SKM-1 treated with dmso at 0.1 percent for 144 hours (cell line): ENCODE measurements around the gene FZD7.
A peak's percentile ranks its signal among the peaks of the same experiment; 100 is the strongest.

Source experiments
- DNase-seq: peaks from one replicate; lab custom pipeline; 2025; ENCODE audit not compliant: unreplicated experiment; lab: John Stamatoyannopoulos, UW

FZD7 gene

GRCh38 chr2:202009581-202009980, 24.1 kb upstream of the FZD7 start:
- no peak for DNase-seq

GRCh38 chr2:202014318-202014717, 19.3 kb upstream of the FZD7 start:
- DNase-seq: no peak

DNA sequence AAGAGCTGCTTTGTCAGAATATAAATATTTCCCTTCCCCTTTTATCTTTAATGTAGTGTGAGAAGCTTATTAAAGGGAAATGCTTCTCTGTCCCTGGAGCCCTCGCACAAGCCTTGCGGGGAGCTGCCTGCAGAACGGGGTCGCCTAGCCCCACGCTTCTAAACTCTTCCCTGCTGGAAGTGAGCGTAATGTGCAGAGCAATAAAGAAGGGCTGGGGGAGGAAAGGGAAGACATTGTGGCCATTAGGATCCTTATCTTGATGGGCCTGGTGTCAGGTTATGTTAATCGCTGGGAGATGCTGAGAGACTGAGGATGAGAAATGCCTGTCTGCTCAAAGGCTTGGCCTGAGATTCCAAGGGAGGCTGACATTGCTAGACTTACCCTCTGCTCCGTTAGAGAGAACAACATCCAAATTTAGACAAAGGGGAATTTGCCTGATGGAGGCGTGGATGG, 18.9 kb upstream of the FZD7 start:
- no peak for DNase-seq

DNA sequence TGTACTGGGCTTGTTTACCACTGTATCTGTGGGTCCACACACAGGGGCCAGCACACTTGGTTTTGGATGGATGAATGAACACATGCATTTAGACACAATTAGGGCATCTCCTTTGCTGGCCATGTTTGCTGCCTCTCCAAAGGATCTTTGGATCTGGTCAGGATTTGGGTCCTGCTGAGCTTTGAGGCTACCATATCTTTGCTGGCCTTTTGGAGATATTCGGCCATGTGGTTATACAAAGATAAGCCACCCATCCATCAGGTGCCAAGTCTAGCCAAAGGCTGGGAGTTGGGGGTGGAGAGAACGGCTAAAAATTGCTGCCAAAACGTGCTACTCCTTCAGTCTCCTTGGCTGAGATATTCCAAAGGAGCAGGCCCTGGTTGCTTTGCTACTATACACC, 18.2 kb upstream of the FZD7 start:
- DNase-seq: no peak

DNA sequence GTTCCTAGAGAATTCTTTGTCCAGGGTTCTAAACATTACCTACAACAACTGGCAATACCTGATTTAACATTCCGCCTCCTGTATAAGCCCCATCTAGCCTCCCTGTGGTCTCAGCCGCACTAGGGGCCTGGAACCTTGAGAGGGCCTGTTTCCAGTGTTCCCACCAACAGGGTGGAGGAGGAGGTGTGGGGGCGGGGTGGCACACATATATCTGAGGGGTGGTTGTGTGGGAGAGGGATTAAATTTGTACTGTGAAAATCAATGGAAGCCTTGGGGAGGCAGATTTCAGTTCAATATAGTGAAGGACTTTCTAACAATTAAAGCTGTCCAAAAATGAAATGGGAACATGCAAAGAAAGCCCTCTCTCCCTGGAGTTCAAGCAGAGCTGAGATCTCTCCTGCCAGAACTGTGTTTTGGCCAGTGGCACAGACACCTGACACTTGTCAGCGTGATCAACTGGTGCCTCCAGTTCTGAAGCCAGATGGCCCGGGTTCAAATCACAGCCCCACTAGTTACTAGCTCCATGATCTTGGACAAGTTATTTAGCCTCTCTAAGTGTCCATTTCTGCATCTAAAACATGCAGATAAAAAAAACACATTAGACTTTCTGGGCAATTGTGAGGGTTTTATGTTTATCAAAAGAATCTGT, 17.0 kb upstream of the FZD7 start:
- no peak for DNase-seq

DNA sequence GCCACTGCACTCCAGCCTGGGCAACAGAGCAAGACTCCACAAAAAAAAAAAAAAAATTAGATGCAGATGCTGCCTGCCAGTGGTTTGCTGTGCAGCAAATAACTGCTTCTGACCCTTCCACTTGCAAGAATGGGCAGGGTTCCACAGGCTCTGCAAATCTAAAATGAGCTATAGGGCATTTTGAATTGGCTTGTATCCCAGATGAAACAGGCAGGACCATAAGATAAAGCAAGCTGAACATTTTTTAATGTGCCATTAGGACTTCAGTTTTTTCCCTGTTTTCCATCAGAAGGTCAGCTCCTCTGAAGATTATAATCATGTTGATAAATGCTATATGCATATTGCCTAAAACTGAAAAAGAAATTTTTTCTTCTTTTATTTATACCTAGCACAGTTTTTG, 15.7 kb upstream of the FZD7 start:
- no peak for DNase-seq

DNA sequence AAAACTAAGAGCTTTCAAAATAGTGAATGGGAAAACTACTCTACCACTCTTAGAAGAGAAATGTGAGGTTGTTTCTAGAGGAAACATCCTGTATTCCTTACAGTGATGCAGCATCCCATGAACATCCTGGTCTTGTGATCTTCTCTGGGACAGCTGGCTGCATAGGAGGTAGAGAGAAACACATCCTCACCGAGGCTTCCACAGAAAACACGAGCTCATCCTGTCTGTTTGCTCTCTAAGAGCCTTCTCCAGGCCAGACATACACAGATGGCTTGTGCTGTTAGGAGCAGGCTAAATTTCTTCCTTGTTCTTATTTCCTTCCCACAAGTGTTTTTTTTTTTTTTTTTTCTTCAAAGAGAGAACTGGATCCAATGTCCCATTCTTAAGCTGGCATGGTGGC, 14.7 kb upstream of the FZD7 start:
- DNase-seq: no peak

- DNase-seq: no peak
Observed at GRCh38 chr2:202019689-202020450, 13.8 kb upstream of the FZD7 start.

- no peak for DNase-seq
Observed at GRCh38 chr2:202022755-202023154, 10.9 kb upstream of the FZD7 start.

- DNase-seq: no peak
Observed at GRCh38 chr2:202023198-202023903, 10.3 kb upstream of the FZD7 start.

- no peak for DNase-seq
Observed at GRCh38 chr2:202023904-202024266, 9.8 kb upstream of the FZD7 start.

- no peak for DNase-seq
Observed at GRCh38 chr2:202024871-202025270, 8.8 kb upstream of the FZD7 start.

GRCh38 chr2:202025816-202026215, 7.8 kb upstream of the FZD7 start:
- DNase-seq: no peak

DNA sequence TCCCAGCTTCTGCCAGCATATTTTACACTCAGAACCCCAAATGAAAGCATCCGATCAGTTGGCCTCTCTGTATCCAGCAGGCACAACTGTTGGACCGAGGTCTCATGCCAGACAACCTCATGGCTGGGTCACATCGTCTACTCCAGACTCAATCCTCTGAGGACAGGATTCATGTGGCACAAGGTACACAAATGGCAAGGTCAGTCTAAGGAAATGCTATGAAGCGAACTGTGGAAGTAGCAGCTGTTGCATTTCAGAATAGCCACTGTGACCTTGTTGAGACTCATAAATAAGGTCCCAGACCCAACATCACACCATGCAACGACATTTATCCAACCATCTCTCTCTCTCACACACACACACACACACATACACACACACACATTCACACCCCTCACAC, 7.1 kb upstream of the FZD7 start:
- DNase-seq: no peak

DNA sequence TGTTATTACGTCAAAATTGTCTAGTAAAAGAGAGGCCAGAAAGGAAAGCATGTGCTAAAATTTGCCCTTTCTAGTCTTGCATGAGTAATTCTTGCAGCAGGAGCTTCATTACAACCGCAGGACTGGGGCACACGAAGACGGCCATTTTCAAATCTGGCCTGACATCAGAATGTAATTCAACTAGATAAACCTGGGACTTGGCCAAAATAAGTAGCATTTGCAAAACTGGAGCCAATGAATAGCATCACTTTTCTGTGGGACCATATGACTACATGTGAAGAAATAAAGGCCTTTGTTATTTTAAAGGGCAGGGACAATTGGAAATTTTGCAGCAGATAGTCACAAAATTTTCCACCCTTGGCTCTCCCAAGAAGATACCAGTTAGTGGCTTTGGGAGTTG, 3.0 kb upstream of the FZD7 start:
- DNase-seq: no peak

- no peak for DNase-seq
Observed at GRCh38 chr2:202031246-202031951, 2.3 kb upstream of the FZD7 start.

DNA sequence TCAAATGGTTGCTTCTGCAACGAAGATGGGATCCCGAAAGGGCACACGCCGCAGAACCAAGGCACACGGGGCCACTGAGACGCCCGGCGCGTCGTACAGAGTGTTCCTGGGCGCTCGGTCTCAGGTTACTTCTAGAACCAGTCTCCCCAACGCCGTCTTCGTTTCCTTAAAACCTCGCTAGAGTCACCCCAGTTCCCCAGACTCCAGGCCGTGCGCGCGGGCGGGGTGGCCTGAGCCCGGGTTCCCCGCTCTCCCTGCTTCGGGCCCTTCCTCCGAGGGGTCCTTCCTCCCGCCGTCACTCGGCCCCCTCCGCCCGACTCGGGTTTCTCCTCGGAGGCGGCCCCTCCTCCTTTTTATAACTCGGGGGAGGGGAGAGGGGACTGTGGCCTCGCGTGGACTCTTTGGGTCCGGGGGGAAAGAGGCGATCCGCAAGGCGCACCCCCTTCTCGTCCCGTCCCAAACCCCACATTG, 774 bp upstream of the FZD7 start:
- DNase-seq: peak; percentile 58

DNA sequence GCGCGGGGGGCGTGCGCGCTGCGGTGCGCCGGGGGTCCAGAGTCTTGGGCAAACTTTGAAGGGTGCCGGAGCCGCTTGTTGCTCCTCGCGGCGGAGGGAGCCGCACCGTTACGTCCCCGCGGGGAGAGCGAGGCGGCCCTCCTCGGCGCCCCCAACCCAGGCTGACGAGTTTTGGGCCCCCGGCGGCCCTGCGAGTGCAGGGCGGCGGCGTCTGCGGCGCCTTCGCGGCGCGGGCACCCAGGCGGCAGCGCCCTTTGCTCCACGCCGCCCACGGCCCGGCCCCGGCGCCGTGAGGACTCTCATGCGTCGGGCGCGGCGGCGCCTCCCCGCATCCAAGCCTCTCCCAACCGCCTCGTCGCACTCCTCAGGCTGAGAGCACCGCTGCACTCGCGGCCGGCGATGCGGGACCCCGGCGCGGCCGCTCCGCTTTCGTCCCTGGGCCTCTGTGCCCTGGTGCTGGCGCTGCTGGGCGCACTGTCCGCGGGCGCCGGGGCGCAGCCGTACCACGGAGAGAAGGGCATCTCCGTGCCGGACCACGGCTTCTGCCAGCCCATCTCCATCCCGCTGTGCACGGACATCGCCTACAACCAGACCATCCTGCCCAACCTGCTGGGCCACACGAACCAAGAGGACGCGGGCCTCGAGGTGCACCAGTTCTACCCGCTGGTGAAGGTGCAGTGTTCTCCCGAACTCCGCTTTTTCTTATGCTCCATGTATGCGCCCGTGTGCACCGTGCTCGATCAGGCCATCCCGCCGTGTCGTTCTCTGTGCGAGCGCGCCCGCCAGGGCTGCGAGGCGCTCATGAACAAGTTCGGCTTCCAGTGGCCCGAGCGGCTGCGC, 814 bp downstream of the FZD7 start:
- no peak for DNase-seq

GRCh38 chr2:202035089-202035940, 1.7 kb downstream of the FZD7 start:
- DNase-seq: no peak

DNA sequence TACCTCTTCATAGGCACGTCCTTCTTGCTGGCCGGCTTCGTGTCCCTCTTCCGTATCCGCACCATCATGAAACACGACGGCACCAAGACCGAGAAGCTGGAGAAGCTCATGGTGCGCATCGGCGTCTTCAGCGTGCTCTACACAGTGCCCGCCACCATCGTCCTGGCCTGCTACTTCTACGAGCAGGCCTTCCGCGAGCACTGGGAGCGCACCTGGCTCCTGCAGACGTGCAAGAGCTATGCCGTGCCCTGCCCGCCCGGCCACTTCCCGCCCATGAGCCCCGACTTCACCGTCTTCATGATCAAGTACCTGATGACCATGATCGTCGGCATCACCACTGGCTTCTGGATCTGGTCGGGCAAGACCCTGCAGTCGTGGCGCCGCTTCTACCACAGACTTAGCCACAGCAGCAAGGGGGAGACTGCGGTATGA, 2.3 kb downstream of the FZD7 start:
- DNase-seq: no peak
